GM18907 (cell line): Measurements from ENCODE around the gene ARID5A.
"Not testable (repeated sequence)": the region's sequence is repeated elsewhere in the genome, so short reads cannot be mapped to it uniquely, and the experiment has no call there.

Source experiments
- ATAC-seq: cut with Tn5 transposase; IDR thresholded peaks from one replicate; pipeline ENCODE4 v1.9.1; 2021; ENCODE audit warnings: mild to moderate bottlenecking, moderate library complexity; ENCODE audit not compliant: unreplicated experiment

ARID5A gene, protein sequence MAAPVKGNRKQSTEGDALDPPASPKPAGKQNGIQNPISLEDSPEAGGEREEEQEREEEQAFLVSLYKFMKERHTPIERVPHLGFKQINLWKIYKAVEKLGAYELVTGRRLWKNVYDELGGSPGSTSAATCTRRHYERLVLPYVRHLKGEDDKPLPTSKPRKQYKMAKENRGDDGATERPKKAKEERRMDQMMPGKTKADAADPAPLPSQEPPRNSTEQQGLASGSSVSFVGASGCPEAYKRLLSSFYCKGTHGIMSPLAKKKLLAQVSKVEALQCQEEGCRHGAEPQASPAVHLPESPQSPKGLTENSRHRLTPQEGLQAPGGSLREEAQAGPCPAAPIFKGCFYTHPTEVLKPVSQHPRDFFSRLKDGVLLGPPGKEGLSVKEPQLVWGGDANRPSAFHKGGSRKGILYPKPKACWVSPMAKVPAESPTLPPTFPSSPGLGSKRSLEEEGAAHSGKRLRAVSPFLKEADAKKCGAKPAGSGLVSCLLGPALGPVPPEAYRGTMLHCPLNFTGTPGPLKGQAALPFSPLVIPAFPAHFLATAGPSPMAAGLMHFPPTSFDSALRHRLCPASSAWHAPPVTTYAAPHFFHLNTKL

DNA sequence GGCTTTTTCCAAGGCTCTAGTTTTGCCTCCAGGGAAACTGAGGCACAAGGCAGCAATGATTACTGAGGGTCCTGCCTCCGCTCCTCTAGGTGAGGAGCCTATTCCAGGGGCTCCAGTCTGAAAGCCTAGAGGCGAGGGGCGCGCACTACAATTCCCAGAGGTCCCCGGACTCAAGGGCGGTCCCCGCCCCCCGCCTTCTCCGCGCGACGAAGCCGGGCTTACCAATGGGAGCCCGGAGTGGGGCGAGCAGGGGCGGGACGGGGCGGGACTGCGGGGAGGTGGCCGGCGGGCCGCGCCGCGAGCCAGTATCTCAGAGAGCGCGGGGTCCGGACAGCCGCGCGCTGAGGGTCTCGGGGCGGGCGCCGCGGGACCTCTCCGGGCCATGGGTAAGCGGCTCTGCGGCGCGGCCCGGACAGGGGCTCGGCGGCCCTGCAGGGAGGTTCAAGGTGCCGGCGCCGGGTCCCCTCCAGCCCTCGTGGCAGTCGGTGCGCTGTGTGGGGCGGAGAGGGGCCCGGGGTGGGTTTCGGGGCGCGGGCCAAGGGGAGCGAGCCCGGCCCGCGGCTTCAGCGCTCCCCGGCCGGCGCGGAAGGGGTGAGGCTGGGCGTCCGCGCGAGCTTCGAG, at the start of gene ARID5A:
Gene ARID5A, plus strand, starts transcription at position 308 of the 621 bp plus-strand sequence. Its CDS starts 75 bp downstream, at position 383.
- ATAC-seq: peak; percentile 55

DNA sequence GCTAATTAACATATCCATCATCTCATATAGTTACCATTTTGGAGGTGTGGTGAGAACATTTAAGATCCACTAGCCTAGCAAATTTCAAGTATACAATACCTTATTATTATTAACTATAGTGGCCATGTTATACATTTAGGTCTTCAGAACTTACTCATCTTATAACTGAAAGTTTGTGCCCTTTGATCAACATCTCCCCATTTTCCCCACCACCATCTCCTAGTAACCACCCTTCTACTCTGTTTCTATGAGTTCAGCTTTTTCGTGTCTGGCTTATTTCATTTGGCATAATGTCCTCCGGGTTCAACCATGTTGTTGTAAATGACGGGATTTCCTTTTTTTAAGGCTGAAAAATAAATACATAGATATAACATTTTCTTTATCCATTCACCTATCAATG, 47.3 kb upstream of the ARID5A start:
- no peak for ATAC-seq

DNA sequence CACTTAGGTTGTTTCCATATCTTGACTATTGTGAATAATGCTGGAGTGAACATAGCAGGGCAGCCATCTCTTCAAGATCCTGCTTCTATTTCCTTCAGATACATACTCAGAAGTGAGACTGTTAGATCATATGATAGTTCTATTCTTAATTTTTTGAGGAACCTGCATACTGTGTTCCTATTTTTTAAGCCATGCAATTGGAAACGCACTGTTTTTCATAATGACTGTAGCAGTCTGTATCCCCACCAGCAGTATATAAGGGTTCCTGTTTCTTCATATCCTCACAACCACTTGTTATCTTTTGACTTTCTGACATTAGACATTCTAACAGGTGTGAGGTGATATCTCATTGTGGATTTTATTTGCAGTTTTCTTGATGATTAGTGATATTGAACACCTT, 46.9 kb upstream of the ARID5A start:
- ATAC-seq: no peak

DNA sequence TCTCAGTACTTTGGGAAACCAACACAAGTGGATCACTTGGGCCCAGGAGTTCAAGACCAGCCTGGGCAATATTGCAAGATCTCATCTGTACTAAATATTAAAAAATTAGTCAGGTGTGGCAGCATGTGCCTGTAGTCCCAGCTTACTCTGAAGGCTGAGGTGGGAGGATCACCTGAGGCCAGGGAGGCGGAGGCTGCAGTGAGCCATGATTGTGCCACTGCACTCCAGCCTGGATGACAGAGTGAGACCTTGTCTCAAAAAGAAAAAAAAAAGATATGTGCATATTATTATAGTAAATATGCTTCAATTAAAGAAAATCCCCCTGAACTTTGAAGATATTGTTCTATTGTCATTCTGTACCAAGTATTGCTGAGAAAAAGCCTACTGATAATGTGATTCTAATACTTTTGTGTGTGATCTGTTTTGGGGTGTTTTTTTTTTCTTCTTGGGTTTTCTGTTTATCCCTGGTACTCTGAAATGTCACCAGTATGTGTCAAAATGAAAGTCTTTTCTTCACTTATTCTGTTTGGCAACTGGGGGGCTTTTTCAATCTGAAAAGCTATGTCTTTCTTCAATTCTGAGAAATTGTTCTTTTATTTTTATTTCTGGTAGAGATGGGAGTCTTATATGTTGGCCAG, 44.6 kb upstream of the ARID5A start:
- no peak for ATAC-seq

DNA sequence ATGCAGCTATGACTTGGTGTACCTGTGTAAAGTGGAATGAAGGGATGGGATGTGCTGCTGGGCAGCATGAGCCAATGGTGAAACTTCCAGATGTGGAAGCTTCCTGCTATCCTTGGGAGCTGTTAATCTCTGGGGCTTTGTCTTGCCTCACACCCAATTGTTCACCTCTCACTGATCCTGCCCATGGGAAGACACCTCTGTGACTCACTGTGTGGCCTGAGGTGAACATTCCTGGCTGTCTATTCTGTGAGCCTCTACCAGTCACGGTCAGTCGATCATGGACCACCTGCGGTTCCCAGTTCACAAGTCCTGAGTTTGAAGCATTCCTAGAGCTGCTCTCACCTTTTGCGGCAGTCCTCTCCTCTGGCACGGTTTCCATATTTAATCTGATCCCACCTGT, 43.5 kb upstream of the ARID5A start:
- no peak for ATAC-seq

DNA sequence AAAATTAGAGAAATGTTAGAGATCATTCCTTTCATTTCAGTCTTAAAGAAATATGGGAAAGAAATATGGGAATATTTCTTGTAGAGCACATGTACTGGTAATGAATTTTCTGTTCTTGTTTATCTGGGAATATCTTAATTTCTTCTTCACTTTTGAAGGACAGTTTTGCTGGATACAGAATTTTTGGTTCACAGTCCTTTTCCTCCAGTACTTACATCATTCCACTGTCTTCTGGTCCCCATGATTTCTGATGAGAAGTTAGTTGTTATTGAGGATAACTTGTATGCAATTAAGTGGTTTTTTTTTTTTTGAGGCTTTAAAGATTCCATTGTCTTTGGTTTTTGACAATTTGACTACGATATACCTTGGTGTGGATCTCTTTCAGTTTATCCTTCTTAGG, 42.4 kb upstream of the ARID5A start:
- ATAC-seq: no peak

DNA sequence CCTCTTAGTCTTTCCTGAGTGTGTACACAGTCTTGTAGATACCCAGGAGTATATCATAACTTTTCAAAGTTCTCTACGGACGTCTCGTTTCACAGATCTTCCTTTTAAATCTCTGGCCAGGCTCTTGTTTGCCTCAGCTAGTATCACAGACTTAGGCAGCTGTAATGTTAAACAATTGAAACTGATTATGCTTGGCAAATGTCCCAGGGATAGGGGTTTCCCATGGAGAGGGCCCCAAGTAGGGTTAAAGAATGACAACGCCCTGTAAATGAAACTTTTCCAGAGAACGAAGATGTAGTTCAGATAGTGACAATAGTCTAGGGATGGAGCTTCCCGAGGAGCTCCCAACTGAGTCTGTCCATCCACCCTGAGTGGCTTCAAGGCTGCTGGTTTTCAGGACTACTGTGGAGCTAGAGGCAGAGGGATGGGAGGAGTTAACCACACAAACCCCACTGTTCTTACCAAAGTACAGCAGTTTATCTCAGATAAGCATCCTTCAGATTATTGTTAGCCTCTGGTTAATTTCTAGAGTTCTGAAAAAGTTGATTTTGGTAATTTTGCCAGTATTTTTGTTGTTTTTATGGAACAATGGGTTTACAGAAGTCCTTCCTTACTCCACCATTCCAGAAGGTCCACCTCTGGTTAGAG, 40.4 kb upstream of the ARID5A start:
- ATAC-seq: no peak

DNA sequence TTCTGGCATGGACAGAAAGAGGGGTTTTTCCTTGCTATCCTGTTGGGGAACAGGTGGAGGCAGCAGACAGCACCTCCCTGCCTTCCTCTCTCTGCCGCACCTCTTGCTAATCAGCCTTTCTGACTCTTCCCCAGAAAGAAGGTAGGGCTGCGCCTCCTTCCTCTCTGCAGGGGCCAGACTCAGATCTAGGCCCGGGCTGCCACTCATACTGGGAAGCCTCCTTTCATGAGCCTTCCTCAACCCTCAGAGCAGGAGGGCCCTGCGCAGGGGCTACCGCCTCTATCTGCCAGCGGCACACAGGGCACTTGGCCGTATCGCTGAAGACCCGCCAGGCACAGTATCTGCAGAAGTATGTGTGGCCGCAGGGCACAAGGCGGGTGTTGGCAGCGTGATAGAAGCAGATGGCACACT, 38.5 kb upstream of the ARID5A start:
- ATAC-seq: no peak

DNA sequence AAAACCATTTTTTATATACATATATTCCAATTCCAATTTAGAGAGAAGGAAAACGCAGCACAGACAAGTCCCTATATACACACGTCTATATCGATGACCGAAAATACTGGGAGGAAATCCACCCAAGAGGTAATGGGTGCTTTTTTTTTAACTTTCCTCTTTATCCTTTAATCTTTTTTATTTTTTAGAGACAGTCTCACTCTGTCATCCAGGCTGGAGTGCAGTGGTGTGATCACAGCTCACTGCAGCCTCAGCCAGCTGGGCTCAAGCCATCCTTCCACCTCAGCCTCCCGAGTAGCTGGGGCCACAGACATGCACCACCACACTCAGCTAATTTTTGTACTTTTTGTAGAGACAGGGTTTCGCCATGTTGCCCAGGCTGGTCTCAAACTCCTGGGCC, 37.9 kb upstream of the ARID5A start:
- not testable (repeated sequence) for ATAC-seq

DNA sequence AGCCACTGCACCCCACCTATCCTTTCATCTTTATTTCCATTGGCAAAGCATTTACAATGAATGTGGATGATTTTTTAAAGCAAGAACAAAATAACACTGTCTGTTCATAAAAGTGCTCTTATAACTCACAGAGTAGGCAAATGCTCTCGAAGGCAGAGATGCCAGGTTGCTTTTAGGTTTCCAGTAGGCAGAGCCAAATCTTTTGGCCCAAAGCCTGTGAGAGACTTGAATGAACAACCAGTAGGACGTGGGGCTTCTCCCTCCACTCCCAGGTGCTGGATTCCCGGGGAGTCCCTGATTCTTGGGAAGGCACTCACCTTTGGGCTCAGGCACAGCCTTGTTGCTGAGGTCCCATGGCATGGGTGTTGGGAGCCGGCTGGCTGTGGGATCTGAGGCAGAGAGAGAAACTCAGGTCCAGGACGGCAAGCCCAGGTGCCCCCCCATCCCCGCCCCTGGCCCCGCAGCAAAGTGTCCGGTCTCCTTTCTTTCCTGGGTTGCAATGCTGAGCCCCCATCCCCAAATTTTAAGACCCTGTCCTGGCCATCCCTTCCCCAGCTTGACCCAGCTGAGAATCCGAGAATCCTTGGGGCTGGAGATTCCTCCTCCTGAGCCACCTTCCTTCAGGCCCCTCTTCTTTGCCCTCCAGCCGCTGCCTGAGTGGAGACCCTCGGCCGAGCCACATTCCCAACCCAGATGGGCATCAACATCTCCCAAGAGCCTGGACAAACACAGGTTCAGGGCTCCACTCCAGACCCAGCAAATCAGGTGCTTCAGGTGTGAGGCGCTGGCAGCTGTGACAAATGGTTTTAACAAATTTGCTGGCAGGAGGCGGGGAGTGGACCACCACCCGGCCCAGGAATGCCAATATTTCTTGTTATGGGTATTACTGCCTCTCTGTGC, 37.2 kb upstream of the ARID5A start:
- ATAC-seq: no peak

DNA sequence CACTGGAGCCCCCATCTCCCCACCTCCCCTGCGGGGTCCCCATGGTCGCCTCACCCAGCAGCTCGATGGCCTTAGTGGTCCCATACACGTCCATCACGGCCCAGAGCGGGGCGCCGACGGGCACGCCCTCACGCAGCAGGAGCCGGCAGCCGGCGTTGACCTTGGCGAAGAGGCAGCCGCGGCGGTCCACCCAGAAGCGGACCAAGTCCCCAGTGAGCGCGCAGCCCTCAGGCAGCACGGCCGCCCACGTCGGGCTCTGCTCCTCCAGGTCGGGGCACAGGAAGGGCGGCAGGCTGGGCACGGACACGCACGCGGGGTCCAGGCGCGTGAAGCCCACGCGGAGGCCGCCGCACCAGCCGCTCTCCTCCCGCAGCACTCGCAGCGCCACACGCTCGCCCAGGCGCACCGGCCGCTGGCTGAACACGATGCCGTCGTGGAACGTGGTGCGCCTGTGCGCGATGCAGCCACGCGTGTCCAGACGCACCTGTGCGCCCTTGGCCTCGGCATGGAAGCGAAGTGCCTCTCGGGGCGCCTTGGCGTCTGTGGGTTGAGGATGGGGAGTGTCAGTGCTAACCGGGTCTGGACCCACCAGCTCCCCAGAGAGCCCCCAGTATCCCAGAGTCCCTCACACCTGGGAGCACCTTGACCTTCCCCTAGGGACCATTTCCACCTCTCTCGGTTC, 36.0 kb upstream of the ARID5A start:
- no peak for ATAC-seq

DNA sequence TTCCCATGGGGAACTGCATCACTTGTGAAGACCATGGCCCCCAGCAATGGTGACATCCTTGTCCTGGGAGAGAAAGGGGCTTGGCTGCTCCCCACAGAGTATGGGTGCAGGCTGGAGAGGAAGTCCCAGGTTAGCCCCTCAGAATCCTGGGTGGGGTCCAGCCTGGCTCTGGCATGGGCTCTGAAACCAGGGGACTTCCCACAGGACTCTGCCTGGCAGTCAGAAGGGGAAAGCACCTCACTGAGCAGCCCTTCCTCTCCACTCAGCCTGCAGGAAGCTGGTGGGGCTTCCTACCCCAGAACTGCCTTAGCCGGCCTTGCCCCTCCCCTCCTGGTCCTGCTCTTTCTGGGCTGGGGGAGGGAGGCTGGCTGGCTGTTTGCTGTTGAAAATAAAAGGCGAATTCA, 35.1 kb upstream of the ARID5A start:
- peak; percentile 56 for ATAC-seq

DNA sequence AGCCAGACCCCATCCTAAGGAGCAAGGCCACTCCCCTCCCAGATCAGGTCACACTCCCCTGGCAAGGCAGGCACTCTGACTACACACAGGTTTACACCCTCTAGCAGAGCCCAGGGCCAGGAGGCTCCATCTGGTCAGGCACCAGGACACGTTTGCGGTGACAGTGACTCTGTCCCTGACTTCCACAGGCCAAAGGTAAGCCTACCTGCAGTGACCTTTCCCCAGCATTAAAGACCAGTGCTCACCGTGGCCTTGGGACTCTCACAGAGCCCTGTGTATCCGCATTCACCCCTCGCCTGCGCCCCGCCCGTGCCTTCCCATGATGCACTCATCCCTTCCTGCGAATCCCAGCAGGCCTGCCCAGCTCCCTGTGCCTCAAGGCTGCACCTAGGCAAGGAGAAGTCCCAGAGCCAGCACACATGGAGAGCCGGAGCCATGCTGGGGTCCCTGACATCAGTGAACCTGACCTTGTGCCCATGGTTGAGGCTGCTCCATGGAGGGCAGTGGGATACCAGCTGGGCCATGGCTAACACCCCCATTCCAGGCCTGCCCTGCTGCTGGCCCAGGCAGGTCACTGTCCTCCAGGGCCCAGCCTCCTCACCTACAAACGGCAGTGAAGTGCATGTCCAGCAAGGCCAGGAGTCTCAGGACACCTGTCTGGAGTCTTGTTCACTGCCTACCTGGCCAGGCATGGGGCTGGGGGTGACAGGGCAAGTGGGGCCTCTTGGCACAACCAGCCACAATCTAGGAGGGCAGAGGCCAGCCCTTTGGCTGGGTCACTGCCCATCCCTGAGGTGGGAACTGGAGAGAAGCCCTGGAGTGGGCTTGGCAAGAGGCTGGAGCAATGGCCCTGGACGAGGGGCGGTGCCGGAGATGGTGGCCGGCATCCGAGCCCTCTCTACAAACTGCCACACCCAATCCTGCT, 34.4 kb upstream of the ARID5A start:
- ATAC-seq: peak; percentile 14

DNA sequence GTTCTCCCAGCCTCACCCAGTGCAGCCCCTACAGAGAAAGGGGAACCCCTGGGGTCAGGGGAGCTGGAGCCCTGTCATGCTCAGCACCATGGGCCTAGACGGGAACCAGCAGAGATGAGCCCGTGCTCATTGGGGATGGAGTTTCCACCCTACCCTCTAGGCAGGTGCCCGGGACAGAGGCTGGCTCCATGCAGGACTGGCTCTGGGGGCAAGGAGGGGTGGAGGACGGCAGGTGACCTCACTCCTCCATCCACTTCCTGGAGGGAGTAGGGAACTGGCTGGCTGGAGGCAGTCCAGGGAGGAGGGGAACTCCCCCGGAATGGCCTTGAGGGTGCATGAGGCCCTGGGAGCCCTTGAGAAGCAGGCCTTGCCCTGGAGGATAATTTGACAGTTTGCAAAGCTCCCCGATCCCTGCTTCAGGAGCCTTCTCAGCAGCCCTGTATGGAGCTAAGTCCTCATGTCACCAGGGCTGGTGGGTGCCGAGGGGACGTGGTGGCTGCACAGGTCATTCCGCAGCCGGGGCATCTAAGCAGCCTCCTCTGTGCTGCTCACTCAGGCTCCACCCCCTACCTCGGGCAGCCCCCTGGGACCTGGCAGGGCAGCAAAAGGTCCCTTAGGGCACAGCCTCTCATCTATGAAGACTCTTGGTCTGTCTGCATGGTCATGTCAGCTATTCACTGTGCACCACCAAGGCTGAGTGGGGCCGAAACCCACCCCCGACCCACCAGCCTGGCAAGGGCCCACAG, 33.5 kb upstream of the ARID5A start:
- ATAC-seq: no peak

DNA sequence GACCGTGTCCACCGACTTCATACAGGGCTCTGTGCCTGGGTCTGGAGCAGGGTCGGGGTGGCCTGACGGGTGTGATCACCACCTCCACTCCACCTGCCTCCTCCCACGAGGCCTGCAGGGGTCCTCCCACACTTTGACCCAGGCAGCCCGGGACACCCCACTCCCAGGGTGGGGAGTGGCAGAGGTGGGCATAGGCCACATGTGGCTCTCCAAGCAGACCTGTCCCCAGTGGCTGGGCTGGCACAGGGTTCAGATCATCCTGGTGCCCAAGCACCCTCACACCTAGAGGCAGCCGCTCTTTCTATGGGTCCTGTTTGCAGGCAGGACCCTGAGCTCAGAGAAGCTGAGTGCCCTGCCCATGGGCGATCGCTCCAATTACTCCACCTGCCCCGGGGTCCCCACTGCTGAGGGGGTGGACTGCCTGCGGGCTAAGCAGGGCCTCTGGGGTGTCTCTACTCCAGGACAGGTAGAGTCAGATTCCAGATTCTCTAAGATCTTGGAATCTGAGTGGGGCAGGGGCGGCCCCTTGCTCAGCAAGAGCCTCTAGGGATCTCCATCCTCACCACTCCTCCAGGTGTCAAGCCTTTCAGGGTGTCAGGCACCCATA, 32.8 kb upstream of the ARID5A start:
- no peak for ATAC-seq

DNA sequence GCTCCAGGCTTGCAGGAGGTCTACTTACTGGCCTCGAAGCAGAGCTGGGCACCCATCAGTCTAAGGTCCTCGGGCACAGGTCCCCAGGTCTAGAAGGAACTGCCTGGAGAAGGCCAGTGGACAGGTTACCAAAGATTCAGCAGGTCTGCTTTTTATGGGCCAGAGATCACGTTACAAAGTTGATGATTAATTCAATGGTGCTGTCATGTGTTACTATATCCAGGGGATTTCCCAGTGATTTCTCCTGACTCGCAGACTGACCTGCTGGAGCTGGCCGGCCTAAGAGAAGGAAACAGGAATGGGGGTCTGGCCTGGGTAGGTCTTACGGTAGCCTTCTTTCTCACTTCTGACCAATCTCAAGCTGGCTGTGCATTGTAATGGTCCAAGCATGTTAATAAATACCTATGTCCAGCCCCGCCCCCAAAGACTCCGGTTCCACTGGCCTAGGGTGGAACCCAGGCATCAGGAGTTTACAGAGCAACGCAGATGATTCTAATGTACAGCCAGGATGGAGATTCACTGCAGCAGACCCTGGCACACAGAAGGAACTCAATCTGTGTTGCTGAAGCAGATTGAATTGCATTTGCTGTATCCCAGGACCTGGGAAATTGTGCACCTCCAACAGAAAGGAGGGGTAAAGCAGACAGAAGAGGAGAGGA, 31.2 kb upstream of the ARID5A start, which contains the start of gene NEURL3:
Gene NEURL3, minus strand, starts transcription at position 127 of the 659 bp plus-strand sequence. Its CDS starts 71 bp downstream, at position 56.
- ATAC-seq: no peak
